ENCODE results near the gene MRFAP1L1.

The MRFAP1L1 gene

GRCh38 chr4:6714954-6715353 is 5.3 kb upstream of the MRFAP1L1 start:
- 75 to 100% methylated on average over 1 of the region's 1 CpG for WGBS, 2 experiments (ENCODE audit: insufficient coverage in 2 of 2)

GRCh38 chr4:6710996-6711395 is 1.3 kb upstream of the MRFAP1L1 start:
- Histone ChIP-seq H3K36me3 (ENCODE audit: control insufficient read depth, insufficient read depth, low read length) (peaks cover 20% of the 10 kb centered on the region), H3K27ac (ENCODE audit: low read depth, low read length, severe bottlenecking) (no peak overlapping the region), H3K4me1 (ENCODE audit: control insufficient read depth, insufficient read depth, low read length, poor library complexity, severe bottlenecking) (peaks cover 7% of the 10 kb centered on the region), H3K4me3 (ENCODE audit: extremely low read depth, insufficient read depth, low read length, poor library complexity, severe bottlenecking) (no peak overlapping the region), H3K9me3 (ENCODE audit: control insufficient read depth, low read length) (no peaks in the 10 kb centered on the region)
- WGBS, 2 experiments (ENCODE audit: insufficient coverage in 2 of 2) = no CpG with 5 or more reads among the region's 2 CpGs

More at GRCh38 chr4:6714954-6715353, 5.3 kb upstream of the MRFAP1L1 start:
- H3K9me3 ChIP-seq (ENCODE audit: control insufficient read depth, low read length) = no peaks in the 10 kb centered on the region
- no peak overlapping the region for H3K4me3 ChIP-seq (ENCODE audit: extremely low read depth, insufficient read depth, low read length, poor library complexity, severe bottlenecking)
- no peaks in the 10 kb centered on the region for H3K36me3 ChIP-seq (ENCODE audit: control insufficient read depth, insufficient read depth, low read length)
- peaks cover 4% of the 10 kb centered on the region for H3K4me1 ChIP-seq (ENCODE audit: control insufficient read depth, insufficient read depth, low read length, poor library complexity, severe bottlenecking)
- no peak overlapping the region for H3K27ac ChIP-seq (ENCODE audit: low read depth, low read length, severe bottlenecking)

DNA sequence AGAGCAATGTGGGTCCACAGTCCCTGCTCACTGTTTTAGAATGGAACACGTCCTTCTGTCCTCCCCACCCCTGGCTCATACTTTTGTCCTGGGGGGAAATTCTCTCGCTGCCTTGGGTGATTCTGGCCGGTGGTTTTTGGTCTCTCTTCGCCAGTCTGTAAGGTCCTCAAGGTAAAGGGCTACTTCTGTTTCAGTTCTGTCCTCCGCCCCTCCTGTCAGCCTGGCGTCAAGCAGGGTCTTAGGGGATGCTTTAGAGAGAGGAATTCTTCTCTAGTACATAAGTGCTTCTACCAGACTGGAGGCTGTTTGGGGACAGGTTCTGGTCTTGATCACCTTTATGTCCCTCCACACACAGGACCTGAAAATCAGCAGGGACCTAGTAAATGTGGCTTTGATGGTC is 617 bp upstream of the MRFAP1L1 start:
- Histone ChIP-seq H3K27ac (ENCODE audit: low read depth, low read length, severe bottlenecking) (no peak overlapping the region), H3K9me3 (ENCODE audit: control insufficient read depth, low read length) (no peaks in the 10 kb centered on the region), H3K36me3 (ENCODE audit: control insufficient read depth, insufficient read depth, low read length) (peaks cover 27% of the 10 kb centered on the region), H3K4me3 (ENCODE audit: extremely low read depth, insufficient read depth, low read length, poor library complexity, severe bottlenecking) (peak overlapping the region; percentile 85), H3K4me1 (ENCODE audit: control insufficient read depth, insufficient read depth, low read length, poor library complexity, severe bottlenecking) (peaks cover 3% of the 10 kb centered on the region)
- WGBS, 2 experiments (ENCODE audit: insufficient coverage in 2 of 2) = 0 to 8% methylated on average over 1 to 2 of the region's 6 CpGs

DNA sequence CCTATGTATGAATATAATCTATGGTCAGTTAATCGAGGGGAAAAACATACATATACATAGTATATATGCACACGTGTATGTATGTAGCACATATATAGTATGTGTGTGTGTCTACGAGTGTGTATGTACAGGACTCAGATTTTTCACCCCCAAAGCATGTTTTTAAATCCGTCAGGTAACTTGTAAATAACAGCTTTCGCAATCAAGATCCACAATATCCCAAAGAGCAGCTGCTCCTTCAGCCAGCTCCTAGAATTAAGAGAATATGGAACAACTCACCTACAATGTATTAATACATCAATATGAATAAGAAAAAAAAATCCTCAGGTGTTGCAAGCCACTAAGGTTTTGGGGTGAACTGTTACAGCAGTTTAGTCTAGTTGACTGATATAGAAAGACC is 3.5 kb downstream of the MRFAP1L1 start:
- no CpG with 5 or more reads among the region's 5 CpGs for WGBS, 2 experiments (ENCODE audit: insufficient coverage in 2 of 2)
- H3K4me1 ChIP-seq (ENCODE audit: control insufficient read depth, insufficient read depth, low read length, poor library complexity, severe bottlenecking) = peaks cover 3% of the 10 kb centered on the region
- no peak overlapping the region for H3K4me3 ChIP-seq (ENCODE audit: extremely low read depth, insufficient read depth, low read length, poor library complexity, severe bottlenecking)
- no peak overlapping the region for H3K27ac ChIP-seq (ENCODE audit: low read depth, low read length, severe bottlenecking)
- H3K36me3 ChIP-seq (ENCODE audit: control insufficient read depth, insufficient read depth, low read length) = peaks cover 60% of the 10 kb centered on the region
- peaks cover 10% of the 10 kb centered on the region for H3K9me3 ChIP-seq (ENCODE audit: control insufficient read depth, low read length)

- H3K27ac ChIP-seq (ENCODE audit: low read depth, low read length, severe bottlenecking) = no peak overlapping the region
- 94 to 100% methylated on average over 1 to 2 of the region's 2 CpGs for WGBS, 2 experiments (ENCODE audit: insufficient coverage in 2 of 2)
- peaks cover 10% of the 10 kb centered on the region for H3K9me3 ChIP-seq (ENCODE audit: control insufficient read depth, low read length)
- H3K36me3 ChIP-seq (ENCODE audit: control insufficient read depth, insufficient read depth, low read length) = peaks cover 61% of the 10 kb centered on the region
- no peak overlapping the region for H3K4me3 ChIP-seq (ENCODE audit: extremely low read depth, insufficient read depth, low read length, poor library complexity, severe bottlenecking)
- peaks cover 3% of the 10 kb centered on the region for H3K4me1 ChIP-seq (ENCODE audit: control insufficient read depth, insufficient read depth, low read length, poor library complexity, severe bottlenecking)
Observed at GRCh38 chr4:6705646-6706045, 4.0 kb downstream of the MRFAP1L1 start.

DNA sequence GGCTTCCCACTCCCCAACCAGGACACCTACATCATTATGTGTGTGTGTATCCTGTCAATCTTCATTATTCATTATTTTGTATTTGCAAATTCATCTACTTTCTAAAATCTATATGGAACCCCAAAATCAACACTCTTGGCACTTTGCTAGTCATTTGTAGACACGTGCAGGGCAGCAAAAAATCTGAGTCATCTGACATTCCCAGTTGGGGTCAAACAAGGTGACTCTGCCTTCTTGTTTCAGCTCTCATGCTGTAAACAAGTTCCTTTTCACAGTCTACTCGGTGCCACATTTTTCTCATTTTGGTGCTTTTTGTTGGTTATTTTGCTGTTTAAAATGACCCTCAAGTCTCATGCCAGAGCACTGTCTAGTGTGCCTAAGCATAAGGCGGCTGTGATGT is 5.9 kb downstream of the MRFAP1L1 start:
- H3K4me3 ChIP-seq (ENCODE audit: extremely low read depth, insufficient read depth, low read length, poor library complexity, severe bottlenecking) = no peak overlapping the region
- H3K9me3 ChIP-seq (ENCODE audit: control insufficient read depth, low read length) = peaks cover 10% of the 10 kb centered on the region
- H3K4me1 ChIP-seq (ENCODE audit: control insufficient read depth, insufficient read depth, low read length, poor library complexity, severe bottlenecking) = peaks cover 3% of the 10 kb centered on the region
- WGBS, 2 experiments (ENCODE audit: insufficient coverage in 2 of 2) = 100% methylated on average over 1 to 2 of the region's 3 CpGs
- no peak overlapping the region for H3K27ac ChIP-seq (ENCODE audit: low read depth, low read length, severe bottlenecking)
- H3K36me3 ChIP-seq (ENCODE audit: control insufficient read depth, insufficient read depth, low read length) = peaks cover 64% of the 10 kb centered on the region

GRCh38 chr4:6702761-6703160 is 6.9 kb downstream of the MRFAP1L1 start:
- H3K27ac ChIP-seq (ENCODE audit: low read depth, low read length, severe bottlenecking) = no peak overlapping the region
- peaks cover 61% of the 10 kb centered on the region for H3K36me3 ChIP-seq (ENCODE audit: control insufficient read depth, insufficient read depth, low read length)
- H3K9me3 ChIP-seq (ENCODE audit: control insufficient read depth, low read length) = peaks cover 10% of the 10 kb centered on the region
- H3K4me1 ChIP-seq (ENCODE audit: control insufficient read depth, insufficient read depth, low read length, poor library complexity, severe bottlenecking) = peaks cover 2% of the 10 kb centered on the region
- no peak overlapping the region for H3K4me3 ChIP-seq (ENCODE audit: extremely low read depth, insufficient read depth, low read length, poor library complexity, severe bottlenecking)
- no CpG with 5 or more reads among the region's 1 CpG for WGBS, 2 experiments (ENCODE audit: insufficient coverage in 2 of 2)

DNA sequence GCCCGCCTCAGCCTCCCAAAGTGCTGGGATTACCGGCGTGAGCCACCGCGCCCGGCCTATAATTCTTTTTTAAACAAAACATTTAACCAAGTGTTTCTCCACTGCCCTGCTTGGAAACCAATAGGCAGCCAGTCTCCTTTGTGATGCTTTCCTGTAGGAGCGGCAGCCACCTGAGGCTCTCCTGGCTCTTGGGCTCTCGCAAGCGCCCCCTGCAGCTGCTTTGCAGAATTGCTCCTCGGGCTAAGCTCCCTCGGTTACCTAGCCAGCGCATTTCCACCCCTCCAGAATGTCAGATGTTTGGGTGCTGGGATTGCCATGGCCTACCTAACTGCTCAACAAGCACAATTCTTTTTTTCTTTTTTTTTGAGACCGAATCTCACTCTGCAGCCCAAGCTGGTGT is 8.3 kb downstream of the MRFAP1L1 start:
- 71 to 79% methylated on average over 11 to 13 of the region's 13 CpGs for WGBS, 2 experiments (ENCODE audit: insufficient coverage in 2 of 2)
- Histone ChIP-seq H3K4me3 (ENCODE audit: extremely low read depth, insufficient read depth, low read length, poor library complexity, severe bottlenecking) (no peak overlapping the region), H3K9me3 (ENCODE audit: control insufficient read depth, low read length) (peaks cover 10% of the 10 kb centered on the region), H3K36me3 (ENCODE audit: control insufficient read depth, insufficient read depth, low read length) (peaks cover 47% of the 10 kb centered on the region), H3K4me1 (ENCODE audit: control insufficient read depth, insufficient read depth, low read length, poor library complexity, severe bottlenecking) (peaks cover under 1% of the 10 kb centered on the region), H3K27ac (ENCODE audit: low read depth, low read length, severe bottlenecking) (no peak overlapping the region)

- Histone ChIP-seq H3K4me3 (ENCODE audit: extremely low read depth, insufficient read depth, low read length, poor library complexity, severe bottlenecking) (no peak overlapping the region), H3K27ac (ENCODE audit: low read depth, low read length, severe bottlenecking) (no peak overlapping the region), H3K36me3 (ENCODE audit: control insufficient read depth, insufficient read depth, low read length) (peaks cover 33% of the 10 kb centered on the region), H3K9me3 (ENCODE audit: control insufficient read depth, low read length) (peaks cover 10% of the 10 kb centered on the region), H3K4me1 (ENCODE audit: control insufficient read depth, insufficient read depth, low read length, poor library complexity, severe bottlenecking) (peaks cover 5% of the 10 kb centered on the region)
- 100% methylated on average over 1 of the region's 1 CpG; no CpG with 5 or more reads in 1 of the 2 experiments for WGBS, 2 experiments (ENCODE audit: insufficient coverage in 2 of 2)
Observed at GRCh38 chr4:6699903-6700302, 9.8 kb downstream of the MRFAP1L1 start.

- peaks cover 28% of the 10 kb centered on the region for H3K36me3 ChIP-seq (ENCODE audit: control insufficient read depth, insufficient read depth, low read length)
- 91 to 98% methylated on average over 5 of the region's 5 CpGs for whole genome bisulfite sequencing, 2 experiments (ENCODE audit: insufficient coverage in 2 of 2)
Observed at GRCh38 chr4:6699388-6699787, 10.3 kb downstream of the MRFAP1L1 start.

GRCh38 chr4:6697131-6697530 is 12.5 kb downstream of the MRFAP1L1 start:
- 97 to 100% methylated on average over 1 to 6 of the region's 6 CpGs for WGBS, 2 experiments (ENCODE audit: insufficient coverage in 2 of 2)
- no peaks in the 10 kb centered on the region for H3K9me3 ChIP-seq (ENCODE audit: control insufficient read depth, low read length)
- no peak overlapping the region for H3K4me3 ChIP-seq (ENCODE audit: extremely low read depth, insufficient read depth, low read length, poor library complexity, severe bottlenecking)
- no peak overlapping the region for H3K27ac ChIP-seq (ENCODE audit: low read depth, low read length, severe bottlenecking)
- H3K36me3 ChIP-seq (ENCODE audit: control insufficient read depth, insufficient read depth, low read length) = peaks cover 6% of the 10 kb centered on the region
- peaks cover 12% of the 10 kb centered on the region for H3K4me1 ChIP-seq (ENCODE audit: control insufficient read depth, insufficient read depth, low read length, poor library complexity, severe bottlenecking)

More at GRCh38 chr4:6699388-6699787, 10.3 kb downstream of the MRFAP1L1 start:
- no peak overlapping the region for H3K27ac ChIP-seq (ENCODE audit: low read depth, low read length, severe bottlenecking)
- no peak overlapping the region for H3K4me3 ChIP-seq (ENCODE audit: extremely low read depth, insufficient read depth, low read length, poor library complexity, severe bottlenecking)
- peaks cover 5% of the 10 kb centered on the region for H3K4me1 ChIP-seq (ENCODE audit: control insufficient read depth, insufficient read depth, low read length, poor library complexity, severe bottlenecking)
- H3K9me3 ChIP-seq (ENCODE audit: control insufficient read depth, low read length) = peaks cover 10% of the 10 kb centered on the region
